ENCODE data around the gene EEF2.

Gene EEF2

DNA sequence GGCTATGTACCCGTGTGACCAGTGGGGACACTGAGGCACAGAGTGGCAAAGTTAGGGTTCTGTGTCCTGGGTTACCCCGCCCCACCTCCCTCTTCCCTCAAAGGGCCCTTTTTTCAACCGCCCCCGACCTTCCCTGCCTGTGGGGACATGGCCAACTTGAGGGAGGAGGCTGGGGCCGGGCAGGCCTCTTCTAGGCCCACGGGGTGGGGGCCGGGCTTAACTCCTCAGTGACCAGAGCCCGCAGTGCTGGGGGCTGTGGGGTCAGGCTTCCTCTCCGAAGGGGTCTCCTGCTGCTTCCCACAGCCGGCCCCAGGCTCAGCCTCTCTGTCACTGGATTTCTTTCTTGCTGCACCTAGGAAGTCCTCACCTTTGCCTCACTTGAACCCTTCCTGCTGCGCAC, 46.2 kb upstream of the EEF2 start:
- H3K27ac ChIP-seq (ENCODE audit: low read depth, low read length): no peak overlapping the region
- H3K4me3 ChIP-seq (ENCODE audit: low read depth, low read length): no peak overlapping the region
- no peaks in the 10 kb centered on the region for H3K27me3 ChIP-seq (ENCODE audit: insufficient read depth, low read length)
- no peak overlapping the region for H3K18ac ChIP-seq (ENCODE audit: low read length)
- no peak overlapping the region for H4K12ac ChIP-seq (ENCODE audit: low read depth, low read length)
- H2AFZ ChIP-seq (ENCODE audit: insufficient read depth, low read length, poor library complexity): no peak overlapping the region
- WGBS (ENCODE audit: extremely low coverage, insufficient coverage, insufficient read length): no CpG with 5 or more reads among the region's 11 CpGs
- no peak overlapping the region for H2AK5ac ChIP-seq (ENCODE audit: low read length)
- no peaks in the 10 kb centered on the region for H3K79me1 ChIP-seq (ENCODE audit: low read length)
- no peak overlapping the region for H2BK12ac ChIP-seq (ENCODE audit: low read length)
- H3K36me3 ChIP-seq (ENCODE audit: control insufficient read depth in 1 of 2, insufficient read depth in 2 of 2, low read length in 2 of 2): peaks cover 80 to 84% of the 10 kb centered on the region in 2 experiments
- no peaks in the 10 kb centered on the region for H3K79me2 ChIP-seq (ENCODE audit: control insufficient read depth, insufficient read depth, low read length, poor library complexity)
- no peak overlapping the region for H3K4me2 ChIP-seq (ENCODE audit: low read length)
- H2BK5ac ChIP-seq (ENCODE audit: low read depth, low read length, poor library complexity): no peak overlapping the region
- no peak overlapping the region for H4K91ac ChIP-seq (ENCODE audit: low read depth, low read length)
- H4K8ac ChIP-seq (ENCODE audit: low read depth, low read length): no peak overlapping the region
- no peak overlapping the region for H3K4ac ChIP-seq (ENCODE audit: low read depth, low read length)
- H3K23ac ChIP-seq (ENCODE audit: low read length): no peak overlapping the region
- peaks cover 8% of the 10 kb centered on the region for H3K9me3 ChIP-seq (ENCODE audit: insufficient read depth, low read depth, low read length)
- H2BK120ac ChIP-seq (ENCODE audit: insufficient read depth, low read length, poor library complexity): no peak overlapping the region
- no peak for DNase-seq
- no peaks in the 10 kb centered on the region for H3K4me1 ChIP-seq (ENCODE audit: control insufficient read depth in 1 of 2, insufficient read depth in 2 of 2, low read length in 2 of 2)
- H3K14ac ChIP-seq (ENCODE audit: low read length): no peak overlapping the region
- H3K9ac ChIP-seq (ENCODE audit: low read length): no peak overlapping the region

DNA sequence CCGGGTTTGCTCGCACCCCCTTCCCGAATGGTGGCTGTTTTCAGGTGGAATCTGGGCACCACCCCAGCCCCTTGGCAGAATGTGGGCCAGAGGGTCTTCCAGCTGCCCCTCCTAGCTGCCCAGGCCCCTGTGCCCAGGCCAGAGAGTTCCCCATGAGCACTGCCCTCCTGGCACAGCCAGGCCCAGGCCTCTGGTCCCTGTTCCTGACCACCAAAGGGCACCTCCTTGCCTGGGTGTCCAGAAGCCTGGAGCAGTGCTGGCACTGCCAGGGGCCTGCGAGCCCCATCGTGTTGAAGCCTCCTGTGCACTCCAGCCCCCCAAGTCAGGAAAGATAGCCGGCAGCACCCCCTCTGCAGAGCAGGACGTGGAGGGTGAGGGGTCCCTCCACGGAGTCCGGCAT, 45.7 kb upstream of the EEF2 start:
- DNase-seq: no peak
- Histone ChIP-seq H4K91ac (ENCODE audit: low read depth, low read length) (no peak overlapping the region), H3K79me2 (ENCODE audit: control insufficient read depth, insufficient read depth, low read length, poor library complexity) (no peaks in the 10 kb centered on the region), H3K4me3 (ENCODE audit: low read depth, low read length) (no peak overlapping the region), H3K23ac (ENCODE audit: low read length) (no peak overlapping the region), H3K9me3 (ENCODE audit: insufficient read depth, low read depth, low read length) (peaks cover 8% of the 10 kb centered on the region), H3K4me2 (ENCODE audit: low read length) (no peak overlapping the region), H3K27ac (ENCODE audit: low read depth, low read length) (no peak overlapping the region), H3K14ac (ENCODE audit: low read length) (no peak overlapping the region), H3K4ac (ENCODE audit: low read depth, low read length) (no peak overlapping the region), H3K9ac (ENCODE audit: low read length) (no peak overlapping the region), H2AK5ac (ENCODE audit: low read length) (no peak overlapping the region), H3K36me3 (ENCODE audit: control insufficient read depth in 1 of 2, insufficient read depth in 2 of 2, low read length in 2 of 2) (peaks cover 80 to 82% of the 10 kb centered on the region in 2 experiments), H2BK120ac (ENCODE audit: insufficient read depth, low read length, poor library complexity) (no peak overlapping the region), H3K18ac (ENCODE audit: low read length) (peak overlapping the region; percentile 17), H2BK5ac (ENCODE audit: low read depth, low read length, poor library complexity) (no peak overlapping the region), H3K79me1 (ENCODE audit: low read length) (no peaks in the 10 kb centered on the region), H4K8ac (ENCODE audit: low read depth, low read length) (no peak overlapping the region), H3K4me1 (ENCODE audit: control insufficient read depth in 1 of 2, insufficient read depth in 2 of 2, low read length in 2 of 2) (no peaks in the 10 kb centered on the region), H2BK12ac (ENCODE audit: low read length) (no peak overlapping the region), H4K12ac (ENCODE audit: low read depth, low read length) (no peak overlapping the region), H2AFZ (ENCODE audit: insufficient read depth, low read length, poor library complexity) (no peak overlapping the region), H3K27me3 (ENCODE audit: insufficient read depth, low read length) (no peaks in the 10 kb centered on the region)
- no CpG with 5 or more reads among the region's 9 CpGs for WGBS (ENCODE audit: extremely low coverage, insufficient coverage, insufficient read length)

DNA sequence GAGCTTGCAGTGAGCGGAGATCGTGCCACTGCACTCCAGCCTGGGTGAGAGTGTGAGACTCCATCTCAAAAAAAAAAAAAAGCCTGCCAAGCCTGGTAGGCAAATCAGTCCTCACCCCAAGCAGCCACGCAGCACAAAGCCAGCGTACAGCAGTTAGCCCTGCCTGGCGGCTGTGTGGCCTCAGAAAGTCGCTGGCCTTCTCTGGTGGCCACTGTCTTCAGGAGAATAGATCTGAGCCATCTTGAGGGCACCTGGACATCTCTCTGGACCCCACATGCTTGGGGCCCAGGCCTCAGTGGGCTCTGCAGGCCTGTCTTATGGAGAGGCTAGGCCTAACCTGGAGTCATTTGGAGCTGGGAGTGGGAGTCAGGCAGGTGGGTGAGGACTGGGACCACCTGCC, 45.3 kb upstream of the EEF2 start:
- Histone ChIP-seq H2AK5ac (ENCODE audit: low read length) (no peak overlapping the region), H4K12ac (ENCODE audit: low read depth, low read length) (no peak overlapping the region), H2AFZ (ENCODE audit: insufficient read depth, low read length, poor library complexity) (no peak overlapping the region), H3K27ac (ENCODE audit: low read depth, low read length) (no peak overlapping the region), H3K4me1 (ENCODE audit: control insufficient read depth in 1 of 2, insufficient read depth in 2 of 2, low read length in 2 of 2) (no peaks in the 10 kb centered on the region), H3K18ac (ENCODE audit: low read length) (no peak overlapping the region), H2BK5ac (ENCODE audit: low read depth, low read length, poor library complexity) (no peak overlapping the region), H3K23ac (ENCODE audit: low read length) (no peak overlapping the region), H3K4ac (ENCODE audit: low read depth, low read length) (no peak overlapping the region), H2BK12ac (ENCODE audit: low read length) (no peak overlapping the region), H2BK120ac (ENCODE audit: insufficient read depth, low read length, poor library complexity) (no peak overlapping the region), H3K79me2 (ENCODE audit: control insufficient read depth, insufficient read depth, low read length, poor library complexity) (no peaks in the 10 kb centered on the region), H3K4me3 (ENCODE audit: low read depth, low read length) (no peak overlapping the region), H3K4me2 (ENCODE audit: low read length) (no peak overlapping the region), H3K79me1 (ENCODE audit: low read length) (no peaks in the 10 kb centered on the region), H4K91ac (ENCODE audit: low read depth, low read length) (no peak overlapping the region), H3K9me3 (ENCODE audit: insufficient read depth, low read depth, low read length) (peaks cover 5% of the 10 kb centered on the region), H4K8ac (ENCODE audit: low read depth, low read length) (no peak overlapping the region), H3K14ac (ENCODE audit: low read length) (no peak overlapping the region), H3K36me3 (ENCODE audit: control insufficient read depth in 1 of 2, insufficient read depth in 2 of 2, low read length in 2 of 2) (peaks cover 78 to 79% of the 10 kb centered on the region in 2 experiments), H3K9ac (ENCODE audit: low read length) (no peak overlapping the region), H3K27me3 (ENCODE audit: insufficient read depth, low read length) (no peaks in the 10 kb centered on the region)
- DNase-seq: no peak
- no CpG with 5 or more reads among the region's 6 CpGs for WGBS (ENCODE audit: extremely low coverage, insufficient coverage, insufficient read length)

GRCh38 chr19:4029247-4029614, 44.0 kb upstream of the EEF2 start:
- Histone ChIP-seq H4K12ac (ENCODE audit: low read depth, low read length) (no peak overlapping the region), H3K4me1 (ENCODE audit: control insufficient read depth in 1 of 2, insufficient read depth in 2 of 2, low read length in 2 of 2) (peaks cover 0 to under 1% of the 10 kb centered on the region in 2 experiments), H2BK12ac (ENCODE audit: low read length) (no peak overlapping the region), H2BK5ac (ENCODE audit: low read depth, low read length, poor library complexity) (no peak overlapping the region), H3K4me3 (ENCODE audit: low read depth, low read length) (no peak overlapping the region), H3K18ac (ENCODE audit: low read length) (no peak overlapping the region), H3K27me3 (ENCODE audit: insufficient read depth, low read length) (no peaks in the 10 kb centered on the region), H2AK5ac (ENCODE audit: low read length) (no peak overlapping the region), H3K79me2 (ENCODE audit: control insufficient read depth, insufficient read depth, low read length, poor library complexity) (no peaks in the 10 kb centered on the region), H3K27ac (ENCODE audit: low read depth, low read length) (no peak overlapping the region), H2AFZ (ENCODE audit: insufficient read depth, low read length, poor library complexity) (no peak overlapping the region), H3K36me3 (ENCODE audit: control insufficient read depth in 1 of 2, insufficient read depth in 2 of 2, low read length in 2 of 2) (peaks cover 77 to 79% of the 10 kb centered on the region in 2 experiments), H3K23ac (ENCODE audit: low read length) (no peak overlapping the region), H3K9me3 (ENCODE audit: insufficient read depth, low read depth, low read length) (peaks cover 6% of the 10 kb centered on the region), H3K9ac (ENCODE audit: low read length) (no peak overlapping the region), H3K79me1 (ENCODE audit: low read length) (no peaks in the 10 kb centered on the region), H3K14ac (ENCODE audit: low read length) (no peak overlapping the region), H2BK120ac (ENCODE audit: insufficient read depth, low read length, poor library complexity) (no peak overlapping the region), H4K91ac (ENCODE audit: low read depth, low read length) (no peak overlapping the region), H4K8ac (ENCODE audit: low read depth, low read length) (no peak overlapping the region), H3K4me2 (ENCODE audit: low read length) (no peak overlapping the region), H3K4ac (ENCODE audit: low read depth, low read length) (no peak overlapping the region)
- no peak for DNase-seq
- WGBS (ENCODE audit: extremely low coverage, insufficient coverage, insufficient read length): no CpG with 5 or more reads among the region's 18 CpGs
